IMR-90 (cell line): ENCODE results near the gene AEN. TPM values are rescaled to one million over a fixed set of nuclear protein-coding genes. Genes with fewer than 3 reads are reported as not detected.

Experiments
- ATAC-seq: fragments of 200-7000 bp; cut with Tn5 transposase; 2 replicates; pipeline ENCODE4 v1.9.1; 2020; ENCODE audit warnings: low read depth, mild to moderate bottlenecking, moderate library complexity
- BruUV-seq: library from RNA; stranded (reverse); fragments of 400-500 nt; replicated peaks from 2 replicates; lab custom pipeline; 2021; lab: Mats Ljungman, UMichigan
- CTCF ChIA-PET: fragments of 300-600 bp; formaldehyde crosslinking; extraction: SDS; loops from one replicate; lab custom pipeline; 2021; ENCODE audit warnings: antibody characterized with exemption; lab: Yijun Ruan, JAX
- POLR2A ChIA-PET: fragments of 300-600 bp; sonication (Branson Sonifier 250); formaldehyde crosslinking; loops from one replicate; lab custom pipeline; 2022; ENCODE audit warnings: antibody characterized with exemption; ENCODE audit not compliant: unreplicated experiment; lab: Charles Lee
- DNase-seq: peaks from one replicate; pipeline ENCODE4 v3.0.0; 2013
- H2AFZ ChIP-seq: replicated peaks from 2 replicates; pipeline ENCODE3; 2013; ENCODE audit warnings: low read length, mild to moderate bottlenecking; ENCODE audit not compliant: poor library complexity
- H2AK5ac ChIP-seq: 2 replicates; pipeline ENCODE4 v1.6.1; 2013; ENCODE audit warnings: low read depth, low read length, inconsistent platforms
- H2AK9ac ChIP-seq: replicated peaks from 2 replicates; pipeline ENCODE3; 2013; ENCODE audit warnings: mild to moderate bottlenecking, low read depth, low read length, moderate library complexity; ENCODE audit not compliant: poor library complexity
- H2BK120ac ChIP-seq: 2 replicates; pipeline ENCODE4 v1.6.1; 2013; ENCODE audit warnings: low read depth, low read length, inconsistent platforms
- H2BK15ac ChIP-seq: 3 replicates; pipeline ENCODE4 v1.6.1; 2013; ENCODE audit warnings: low read depth, low read length, inconsistent platforms
- H2BK20ac ChIP-seq: 2 replicates; pipeline ENCODE4 v1.6.1; 2013; ENCODE audit warnings: low read depth, mild to moderate bottlenecking, inconsistent platforms, low read length, moderate library complexity
- H2BK5ac ChIP-seq: 2 replicates; pipeline ENCODE4 v1.6.1; 2013; ENCODE audit warnings: mild to moderate bottlenecking, low read depth, low read length, inconsistent platforms; ENCODE audit not compliant: poor library complexity, severe bottlenecking
- H3K14ac ChIP-seq: replicated peaks from 2 replicates; pipeline ENCODE4 v1.6.1; 2013; ENCODE audit warnings: low read depth, low read length, inconsistent platforms
- H3K18ac ChIP-seq: 2 replicates; pipeline ENCODE4 v1.6.1; 2013; ENCODE audit warnings: low read depth, low read length, control low read depth
- H3K23ac ChIP-seq: 2 replicates; pipeline ENCODE4 v1.6.1; 2013; ENCODE audit warnings: low read depth, low read length, inconsistent platforms
- H3K27ac ChIP-seq: 2 replicates; pipeline ENCODE4 v1.5.1; 2013; ENCODE audit warnings: mild to moderate bottlenecking, control low read depth, low read length; ENCODE audit not compliant: insufficient read depth
- H3K27me3 ChIP-seq: 2 replicates; pipeline ENCODE4 v1.6.1; 2013; ENCODE audit warnings: low read length; ENCODE audit not compliant: control insufficient read depth, insufficient read depth
- H3K36me3 ChIP-seq: 2 replicates; pipeline ENCODE4 v1.6.1; 2013; ENCODE audit warnings: low read length, mixed read lengths; ENCODE audit not compliant: control insufficient read depth, insufficient read depth
- H3K4ac ChIP-seq: 2 replicates; pipeline ENCODE4 v1.6.1; 2013; ENCODE audit warnings: low read depth, low read length, inconsistent platforms
- H3K4me1 ChIP-seq: 2 replicates; pipeline ENCODE4 v1.6.1; 2013; ENCODE audit warnings: low read length, mixed read lengths; ENCODE audit not compliant: control insufficient read depth, insufficient read depth
- H3K4me2 ChIP-seq: 2 replicates; pipeline ENCODE4 v1.6.1; 2013; ENCODE audit warnings: low read depth, mild to moderate bottlenecking, control low read depth, low read length, moderate library complexity
- H3K4me3 ChIP-seq: 2 replicates; pipeline ENCODE4 v1.5.1; 2013; ENCODE audit warnings: low read depth, mild to moderate bottlenecking, control low read depth, low read length, moderate library complexity; ENCODE audit not compliant: insufficient read depth
- H3K56ac ChIP-seq: 2 replicates; pipeline ENCODE4 v1.6.1; 2013; ENCODE audit warnings: low read length, inconsistent platforms; ENCODE audit not compliant: insufficient read depth; ENCODE audit errors: extremely low read depth
- H3K79me1 ChIP-seq, 2 experiments: 2 replicates each; pipeline ENCODE4 v1.6.1; 2013; ENCODE audit warnings: low read length in 2 of 2, inconsistent platforms in 1 of 2, low read depth in 1 of 2
- H3K9ac ChIP-seq: 2 replicates; pipeline ENCODE4 v1.6.1; 2013; ENCODE audit warnings: low read depth, low read length, control low read depth
- H3K9me1 ChIP-seq: 2 replicates; pipeline ENCODE4 v1.6.1; 2013; ENCODE audit warnings: low read length, inconsistent platforms; ENCODE audit not compliant: insufficient read depth
- H3K9me3 ChIP-seq: 2 replicates; pipeline ENCODE4 v1.6.1; 2013; ENCODE audit warnings: low read length; ENCODE audit not compliant: control insufficient read depth, insufficient read depth
- H4K20me1 ChIP-seq: 2 replicates; pipeline ENCODE4 v1.6.1; 2013; ENCODE audit warnings: low read length, inconsistent platforms; ENCODE audit not compliant: insufficient read depth
- H4K5ac ChIP-seq: 2 replicates; pipeline ENCODE4 v1.6.1; 2013; ENCODE audit warnings: mild to moderate bottlenecking, low read depth, low read length, control low read depth
- H4K8ac ChIP-seq, 2 experiments: 2 replicates each; pipeline ENCODE4 v1.6.1; 2013; ENCODE audit warnings: low read depth in 2 of 2, low read length in 2 of 2, control low read depth in 1 of 2, inconsistent platforms in 1 of 2
- H4K91ac ChIP-seq: 2 replicates; pipeline ENCODE4 v1.6.1; 2013; ENCODE audit warnings: low read depth, low read length, inconsistent platforms; ENCODE audit not compliant: insufficient read depth
- CEBPB ChIP-seq: IDR thresholded peaks from 2 replicates; pipeline ENCODE4 v1.6.1; 2012; ENCODE audit warnings: low read depth, low read length, improper control_type of control experiment
- CHD1 ChIP-seq: IDR thresholded peaks from 2 replicates; pipeline ENCODE4 v1.6.1; 2012; ENCODE audit warnings: low read depth, low read length, improper control_type of control experiment
- CTCF ChIP-seq: conservative IDR thresholded peaks from 2 replicates; pipeline ENCODE4 v1.5.1; 2012; ENCODE audit warnings: mild to moderate bottlenecking, low read depth, low read length, improper control_type of control experiment
- ELK1 ChIP-seq: fragments of 150-350 bp; IDR thresholded peaks from 2 replicates; pipeline ENCODE4 v1.6.1; 2016; ENCODE audit warnings: low read depth, mild to moderate bottlenecking, low read length, moderate library complexity, borderline replicate concordance
- FOS ChIP-seq: fragments of 150-350 bp; IDR thresholded peaks from 2 replicates; pipeline ENCODE4 v1.6.1; 2016; ENCODE audit warnings: low read depth, low read length
- MAZ ChIP-seq: IDR thresholded peaks from 2 replicates; pipeline ENCODE4 v1.6.1; 2012; ENCODE audit warnings: low read depth, mild to moderate bottlenecking, low read length, improper control_type of control experiment, moderate library complexity, borderline replicate concordance
- NFE2L2 ChIP-seq: fragments of 150-350 bp; IDR thresholded peaks from 2 replicates; pipeline ENCODE4 v1.6.1; 2016; ENCODE audit warnings: low read depth, mild to moderate bottlenecking, low read length
- POLR2A ChIP-seq: IDR thresholded peaks from 2 replicates; pipeline ENCODE4 v1.6.1; 2012; ENCODE audit warnings: mild to moderate bottlenecking, low read depth, low read length
- RCOR1 ChIP-seq: IDR thresholded peaks from 2 replicates; pipeline ENCODE4 v1.6.1; 2012; ENCODE audit warnings: mild to moderate bottlenecking, low read length, improper control_type of control experiment; ENCODE audit not compliant: insufficient replicate concordance
- RFX5 ChIP-seq: IDR thresholded peaks from 2 replicates; pipeline ENCODE4 v1.8.0; 2012; ENCODE audit warnings: low read depth, mild to moderate bottlenecking, low read length, moderate library complexity
- whole genome bisulfite sequencing, 2 experiments: methylation state at CpG; one replicate each; pipeline versions ENCODE4 v1.1.5 to v1.1.7; 2013; ENCODE audit warnings: missing lambda C conversion rate in 2 of 2; ENCODE audit not compliant: insufficient read length in 1 of 2; ENCODE audit errors: extremely low coverage in 2 of 2; 5-methylcytosine and 5-hydroxymethylcytosine counted together
- dilution Hi-C: fragments of 300-500 bp; cut with HindIII; formaldehyde crosslinking; loops from one replicate; pipeline ENCODE4 v1.14.3; 2018; ENCODE audit warnings: low sequenced_read_pairs; ENCODE audit not compliant: unreplicated experiment
- in situ Hi-C: fragments of 300-500 bp; cut with MboI; formaldehyde crosslinking; loops from 3 replicates; pipeline ENCODE4 v1.14.3; 2019; ENCODE audit warnings: low sequenced_read_pairs, inconsistent platforms, mixed read lengths
- intact Hi-C: fragments of 100-400 bp; cut with micrococcal nuclease; formaldehyde crosslinking; loops from 2 replicates; pipeline ENCODE4 v1.10.0; 2022
- polyA plus RNA-seq, 3 experiments: library from polyadenylated mRNA; depleted of rRNA; stranded (reverse); fragments of >200 nt; gene quantifications; 2 replicates each; pipeline ENCODE4 v1.2.3, GENCODE V29; 2012; ENCODE audit warnings: low replicate concordance in 1 of 3
- total RNA-seq: library from RNA; depleted of rRNA; stranded (reverse); fragments of >200 nt; gene quantifications from 2 replicates; pipeline ENCODE4 v1.2.3, GENCODE V29; 2012

AEN gene
- total and polyA plus RNA-seq, 2 of the 4 experiments (the other 2 are of a cell fraction) = 48.6 to 85.5 TPM

- Histone ChIP-seq H3K23ac (no peak overlapping the region), H3K79me1 (no peaks in the 10 kb centered on the region), H3K27ac (no peak overlapping the region), H3K9me3 (no peaks in the 10 kb centered on the region), H2BK15ac (no peak overlapping the region), H3K9ac (no peak overlapping the region), H3K4me1 (peaks cover 13% of the 10 kb centered on the region), H3K56ac (no peak overlapping the region), H4K8ac (no peak overlapping the region), H4K5ac (no peak overlapping the region), H3K18ac (no peak overlapping the region), H3K4ac (no peak overlapping the region), H2AK9ac (no peak overlapping the region), H3K4me2 (no peak overlapping the region), H2AFZ (no peak overlapping the region), H2AK5ac (no peak overlapping the region; the same call in 1 of the 2 replicates), H3K4me3 (no peak overlapping the region), H3K9me1 (peaks cover 7% of the 10 kb centered on the region), H4K20me1 (no peaks in the 10 kb centered on the region), H3K27me3 (no peaks in the 10 kb centered on the region), H2BK5ac (no peak overlapping the region), H2BK20ac (no peak overlapping the region), H4K91ac (no peak overlapping the region), H3K36me3 (no peaks in the 10 kb centered on the region), H2BK120ac (no peak overlapping the region), H3K14ac (no peak overlapping the region)
- ATAC-seq (no peak), DNase-seq (no peak)
- 90% methylated on average over 5 of the region's 10 CpGs; no CpG with 5 or more reads in 1 of the 2 experiments for WGBS, 2 experiments
- CTCF ChIA-PET = interaction anchor here (0.6 to 3.1 kb wide), 3 partner anchors 178 to 348 kb away, joined by 3 to 16 read pairs (median 4); no protein-coding TSS in a partner anchor
- in situ Hi-C loops = loop anchor here (25.0 kb wide), 2 partner anchors 181 to 506 kb away; no protein-coding TSS in a partner anchor
- TF ChIP-seq MAZ (no peak), POLR2A (no peak), CTCF (no peak), CEBPB (no peak), FOS (no peak), ELK1 (no peak), RCOR1 (no peak), RFX5 (no peak), NFE2L2 (no peak), CHD1 (no peak)
- BruUV-seq = no TSS peak
- dilution Hi-C loops = no loop called here
- intact Hi-C loops = loop anchor here (1.0 to 5.0 kb wide), 5 partner anchors 45 to 401 kb away; no protein-coding TSS in a partner anchor
- POLR2A ChIA-PET = no interaction called here
Measured at GRCh38 chr15:88656760-88657221, 35.7 kb downstream of the AEN start.
